Transverse colon (tissue), 1 donor: ENCODE data around the gene SLC25A47.

Experiments used
- EP300 ChIP-seq: sonication (generic); formaldehyde crosslinking; IDR thresholded peaks from one replicate; pipeline ENCODE4 v1.6.1; 2017; ENCODE audit warnings: antibody characterized with exemption, low read depth
- POLR2A ChIP-seq: fragments of 450-650 bp; IDR thresholded peaks from one replicate; pipeline ENCODE4 v1.6.1; 2016; ENCODE audit warnings: antibody characterized with exemption, mild to moderate bottlenecking, moderate library complexity

DNA sequence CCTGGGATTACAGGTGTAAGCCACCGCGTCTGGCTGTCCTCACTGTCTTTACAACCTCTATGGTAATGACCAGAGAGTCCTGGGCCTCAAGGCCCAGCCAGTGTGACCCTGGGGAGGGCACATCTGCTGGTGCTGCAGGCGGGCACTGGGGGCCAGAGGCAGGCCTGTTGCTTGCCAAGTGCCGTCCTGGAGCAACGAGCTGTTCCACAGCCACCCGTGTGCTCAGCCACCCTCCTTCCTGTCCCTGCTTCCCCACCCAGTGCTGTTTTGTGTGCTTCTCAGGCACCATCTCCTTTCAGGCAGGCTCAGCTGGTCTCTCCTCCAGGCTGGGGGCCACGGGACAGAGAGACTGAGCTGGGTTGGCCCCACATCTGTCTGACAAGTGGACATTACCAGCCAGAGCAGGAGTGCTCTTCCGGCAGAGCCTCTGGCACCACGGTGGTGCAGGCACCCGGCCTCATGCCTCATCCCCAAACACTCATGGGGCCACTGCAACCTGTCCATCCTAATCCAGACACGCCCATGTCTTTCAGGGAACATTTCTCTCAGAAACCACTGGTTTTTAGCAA is 9.0 kb downstream of the SLC25A47 start:
- TF ChIP-seq EP300 = no peak
- TF ChIP-seq POLR2A = no peak
